Ectodermal cell (in vitro differentiated cells): ENCODE measurements around the gene SLIT3.

Experiments used
- H3K27ac ChIP-seq: 2 replicates; pipeline ENCODE4 v1.7.0; 2013; ENCODE audit warnings: mild to moderate bottlenecking, low read depth, low read length; ENCODE audit not compliant: insufficient read depth, poor library complexity, severe bottlenecking
- H3K27me3 ChIP-seq: 2 replicates; pipeline ENCODE4 v1.7.0; 2013; ENCODE audit warnings: mild to moderate bottlenecking, low read length; ENCODE audit not compliant: insufficient read depth, control insufficient read depth, poor library complexity, severe bottlenecking
- H3K36me3 ChIP-seq: one replicate; pipeline ENCODE4 v1.7.0; 2013; ENCODE audit warnings: low read length; ENCODE audit not compliant: control insufficient read depth, insufficient read depth
- H3K4me1 ChIP-seq: one replicate; pipeline ENCODE4 v1.7.0; 2013; ENCODE audit warnings: low read length; ENCODE audit not compliant: control insufficient read depth, insufficient read depth
- H3K4me3 ChIP-seq: 2 replicates; pipeline ENCODE4 v1.7.0; 2013; ENCODE audit warnings: low read depth, low read length, control low read depth; ENCODE audit not compliant: insufficient read depth
- H3K9me3 ChIP-seq: 2 replicates; pipeline ENCODE4 v1.7.0; 2013; ENCODE audit warnings: mild to moderate bottlenecking, low read length, moderate library complexity; ENCODE audit not compliant: control insufficient read depth
- WGBS, 2 experiments: methylation state at CpG; one replicate each; pipeline ENCODE4 v1.1.7; 2013; ENCODE audit warnings: missing lambda C conversion rate in 2 of 2; 5-methylcytosine and 5-hydroxymethylcytosine counted together

SLIT3 gene

DNA sequence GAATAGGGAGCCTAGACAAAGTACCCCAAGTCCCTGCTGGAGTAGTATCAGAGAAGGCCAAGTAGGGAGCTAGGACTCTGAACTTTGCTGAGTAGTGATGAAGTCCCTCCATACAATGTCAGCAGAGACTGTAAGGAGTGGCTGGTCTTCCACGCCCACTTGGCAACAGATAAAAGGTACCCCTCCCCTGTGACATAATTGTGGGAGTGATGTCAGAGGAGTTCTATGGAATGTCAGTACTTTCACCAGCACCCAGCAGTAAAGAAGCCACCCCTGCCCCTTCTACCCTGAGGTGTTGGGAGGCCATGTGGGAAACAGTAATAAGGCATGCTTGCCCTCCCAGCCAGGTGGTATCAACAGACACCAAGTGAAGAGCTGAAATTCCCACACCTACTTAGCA lies 143.9 kb downstream of the SLIT3 start:
- H3K36me3 ChIP-seq = no peaks in the 10 kb centered on the region
- H3K27ac ChIP-seq = no peak overlapping the region
- peaks cover 23% of the 10 kb centered on the region for H3K4me1 ChIP-seq
- 95 to 100% methylated on average over 1 of the region's 1 CpG for WGBS, 2 experiments
- peaks cover 3% of the 10 kb centered on the region for H3K9me3 ChIP-seq
- H3K4me3 ChIP-seq = no peak overlapping the region
- no peaks in the 10 kb centered on the region for H3K27me3 ChIP-seq

DNA sequence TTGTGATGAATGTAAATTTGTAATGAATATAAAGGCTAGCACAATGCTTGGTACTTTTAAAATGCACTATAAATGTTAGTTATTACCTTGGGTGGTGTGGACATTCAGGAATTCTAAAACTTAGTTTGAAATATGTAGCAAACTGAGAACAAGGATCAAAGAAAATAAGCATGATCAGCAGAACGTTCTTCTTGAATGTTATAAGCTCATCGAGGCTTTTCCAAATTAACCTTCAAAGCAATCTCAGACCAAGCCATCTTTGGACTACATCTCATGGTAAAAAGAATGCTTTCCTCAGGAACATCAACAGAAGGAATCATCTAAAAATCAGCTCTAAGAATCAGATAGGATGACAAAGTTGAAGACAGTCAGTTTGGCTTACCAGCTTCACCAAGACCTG lies 146.3 kb downstream of the SLIT3 start:
- 93 to 100% methylated on average over 2 of the region's 2 CpGs for WGBS, 2 experiments
- H3K9me3 ChIP-seq = peaks cover 3% of the 10 kb centered on the region
- H3K27ac ChIP-seq = no peak overlapping the region
- H3K4me3 ChIP-seq = no peak overlapping the region
- H3K27me3 ChIP-seq = no peaks in the 10 kb centered on the region
- no peaks in the 10 kb centered on the region for H3K36me3 ChIP-seq
- peaks cover 8% of the 10 kb centered on the region for H3K4me1 ChIP-seq

DNA sequence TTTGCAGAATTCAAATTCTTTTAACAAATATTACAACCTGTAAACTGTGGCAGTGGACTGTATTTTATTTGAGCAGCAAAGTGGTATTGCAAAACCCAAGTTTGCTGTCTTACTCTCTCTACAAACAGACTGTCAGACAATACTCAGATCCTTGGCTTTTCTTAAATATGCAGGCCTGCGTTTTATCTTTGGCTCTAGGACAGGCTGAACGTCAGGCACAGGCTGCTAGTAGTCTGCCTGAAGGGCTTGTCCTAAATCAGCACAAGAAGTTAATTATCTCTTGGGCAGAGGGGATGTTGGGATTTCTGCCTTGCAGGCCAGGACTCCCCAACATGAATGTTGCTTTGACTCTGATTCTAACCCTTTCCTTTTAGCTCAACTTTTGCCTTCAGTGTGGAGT lies 147.5 kb downstream of the SLIT3 start:
- Histone ChIP-seq H3K9me3 (peaks cover 3% of the 10 kb centered on the region), H3K4me1 (peaks cover 8% of the 10 kb centered on the region), H3K36me3 (no peaks in the 10 kb centered on the region), H3K4me3 (no peak overlapping the region), H3K27me3 (no peaks in the 10 kb centered on the region), H3K27ac (no peak overlapping the region)
- WGBS, 2 experiments = 79 to 83% methylated on average over 2 of the region's 2 CpGs

- Histone ChIP-seq H3K9me3 (no peaks in the 10 kb centered on the region), H3K4me3 (no peak overlapping the region), H3K4me1 (peaks cover 8% of the 10 kb centered on the region), H3K36me3 (no peaks in the 10 kb centered on the region), H3K27me3 (no peaks in the 10 kb centered on the region), H3K27ac (no peak overlapping the region)
- 59 to 79% methylated on average over 6 to 7 of the region's 7 CpGs for WGBS, 2 experiments
These were observed 148.0 kb downstream of the SLIT3 start for GRCh38 chr5:169152946-169153345.

DNA sequence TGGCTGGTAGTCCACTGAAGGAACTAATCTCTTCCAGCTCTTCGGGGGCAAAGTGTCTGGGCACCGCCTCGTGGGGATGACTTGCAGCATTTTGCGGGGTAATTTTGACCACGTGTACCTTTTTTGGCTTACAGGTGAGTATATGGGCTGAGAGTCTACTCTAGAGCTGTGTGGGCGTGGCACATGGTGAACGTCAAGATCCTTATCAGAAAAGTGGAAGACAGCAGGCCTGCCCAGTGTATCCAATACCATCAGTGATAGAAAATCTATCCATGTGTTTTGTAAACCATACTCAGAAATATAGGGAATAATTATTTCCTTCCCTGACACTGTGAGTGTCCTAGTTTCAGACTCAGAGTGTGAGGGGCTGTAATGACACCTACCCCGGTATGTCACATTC lies 148.5 kb downstream of the SLIT3 start:
- Histone ChIP-seq H3K27ac (no peak overlapping the region), H3K9me3 (no peaks in the 10 kb centered on the region), H3K36me3 (no peaks in the 10 kb centered on the region), H3K4me1 (peaks cover 8% of the 10 kb centered on the region), H3K27me3 (no peaks in the 10 kb centered on the region), H3K4me3 (no peak overlapping the region)
- WGBS, 2 experiments = 82 to 85% methylated on average over 8 of the region's 8 CpGs

DNA sequence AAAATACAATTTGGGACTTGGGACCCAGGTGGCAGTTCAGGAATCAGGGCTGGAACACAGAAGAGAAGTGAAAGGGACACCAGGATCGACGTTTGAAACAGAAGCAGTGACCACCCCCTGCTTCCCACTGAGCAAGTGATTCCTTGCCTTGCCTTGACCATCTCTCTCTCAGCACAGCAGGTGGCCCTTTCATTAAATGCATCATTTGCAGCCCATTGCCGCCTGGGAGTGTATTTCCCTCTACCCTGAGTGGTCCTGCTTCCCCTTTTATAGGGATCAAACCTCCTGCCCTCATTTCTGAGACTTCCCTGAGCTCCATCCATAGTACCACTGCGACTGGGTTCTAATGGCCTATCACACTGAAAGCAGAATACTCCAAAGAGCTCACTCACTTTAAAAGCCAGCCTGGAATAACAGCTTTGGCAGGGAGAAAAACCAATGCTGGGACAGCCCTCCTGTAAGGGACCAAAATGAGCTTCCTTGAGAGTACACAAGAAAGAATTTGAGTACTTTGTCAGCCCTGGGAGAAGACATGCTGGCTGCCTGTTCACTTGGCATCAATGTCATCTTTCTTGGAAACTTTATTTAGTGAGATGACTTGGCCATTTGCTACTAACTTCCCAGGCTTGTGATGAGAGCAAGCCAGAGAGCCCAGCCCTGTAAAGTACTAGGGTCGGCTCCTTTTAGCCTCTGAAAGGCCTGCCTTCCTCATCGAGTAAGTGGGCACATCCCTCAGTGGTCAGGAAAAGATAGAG lies 149.7 kb downstream of the SLIT3 start:
- WGBS, 2 experiments = 45 to 52% methylated on average over 6 of the region's 6 CpGs
- Histone ChIP-seq H3K4me1 (peaks cover 8% of the 10 kb centered on the region), H3K36me3 (no peaks in the 10 kb centered on the region), H3K4me3 (no peak overlapping the region), H3K27ac (no peak overlapping the region), H3K27me3 (no peaks in the 10 kb centered on the region), H3K9me3 (no peaks in the 10 kb centered on the region)

GRCh38 chr5:169150108-169150507 lies 150.8 kb downstream of the SLIT3 start:
- 93 to 95% methylated on average over 3 of the region's 3 CpGs for WGBS, 2 experiments
- no peak overlapping the region for H3K27ac ChIP-seq
- no peaks in the 10 kb centered on the region for H3K36me3 ChIP-seq
- no peaks in the 10 kb centered on the region for H3K9me3 ChIP-seq
- no peaks in the 10 kb centered on the region for H3K27me3 ChIP-seq
- no peak overlapping the region for H3K4me3 ChIP-seq
- peaks cover 3% of the 10 kb centered on the region for H3K4me1 ChIP-seq

- Histone ChIP-seq H3K36me3 (no peaks in the 10 kb centered on the region), H3K9me3 (no peaks in the 10 kb centered on the region), H3K27me3 (no peaks in the 10 kb centered on the region), H3K4me3 (no peak overlapping the region), H3K27ac (no peak overlapping the region), H3K4me1 (no peaks in the 10 kb centered on the region)
- WGBS, 2 experiments = 55 to 57% methylated on average over 4 of the region's 4 CpGs
These were observed 151.6 kb downstream of the SLIT3 start for GRCh38 chr5:169149317-169149716.

- Histone ChIP-seq H3K27ac (no peak overlapping the region), H3K4me3 (no peak overlapping the region), H3K36me3 (no peaks in the 10 kb centered on the region), H3K27me3 (no peaks in the 10 kb centered on the region), H3K4me1 (no peaks in the 10 kb centered on the region), H3K9me3 (no peaks in the 10 kb centered on the region)
- 97% methylated on average over 10 of the region's 10 CpGs for WGBS, 2 experiments
These were observed 152.7 kb downstream of the SLIT3 start for GRCh38 chr5:169148138-169148740.

- no peak overlapping the region for H3K4me3 ChIP-seq
- H3K36me3 ChIP-seq = no peaks in the 10 kb centered on the region
- H3K27ac ChIP-seq = no peak overlapping the region
- no peaks in the 10 kb centered on the region for H3K9me3 ChIP-seq
- no peaks in the 10 kb centered on the region for H3K4me1 ChIP-seq
- WGBS, 2 experiments = 85 to 90% methylated on average over 4 of the region's 4 CpGs
- H3K27me3 ChIP-seq = no peaks in the 10 kb centered on the region
These were observed 153.4 kb downstream of the SLIT3 start for GRCh38 chr5:169147534-169147933.
